Kidney epithelial cell (primary cell): ENCODE results near the gene ESPNL. TPM values are rescaled to one million over a fixed set of nuclear protein-coding genes. Genes with fewer than 3 reads are reported as not detected.
"Not testable (repeated sequence)": the region's sequence is repeated elsewhere in the genome, so short reads cannot be mapped to it uniquely, and the experiment has no call there.

Source experiments
- DNase-seq: peaks from one replicate; pipeline ENCODE4 v3.0.0-alpha.2; 2010; ENCODE audit warnings: low read depth
- H3K27me3 ChIP-seq: 2 replicates; pipeline ENCODE4 v1.6.0; 2011; ENCODE audit warnings: low read length; ENCODE audit not compliant: control insufficient read depth, insufficient read depth
- H3K36me3 ChIP-seq: 2 replicates; pipeline ENCODE4 v1.5.1; 2011; ENCODE audit warnings: low read length; ENCODE audit not compliant: control insufficient read depth, insufficient read depth
- H3K4me3 ChIP-seq: 2 replicates; pipeline ENCODE4 v1.5.1; 2011; ENCODE audit warnings: low read depth, mild to moderate bottlenecking, control low read depth, low read length
- total RNA-seq: library from RNA; depleted of rRNA; stranded (reverse); fragments of >200 nt; gene quantifications from 2 replicates; pipeline ENCODE4 v1.2.3, GENCODE V29; 2015
- TF ChIP-seq, protein P1 (sequence below): IDR thresholded peaks from 2 replicates; pipeline ENCODE4 v1.5.1; 2011; ENCODE audit warnings: mild to moderate bottlenecking, moderate library complexity, low read length, control low read depth, inconsistent platforms; ENCODE audit not compliant: insufficient read depth, poor library complexity, severe bottlenecking

Gene ESPNL
- total RNA-seq, 1 donor from 2014 or later, result 3.8 TPM

GRCh38 chr2:238066218-238066617 lies 33.9 kb upstream of the ESPNL start:
- DNase-seq, result no peak
- H3K27me3 ChIP-seq, result no peaks in the 10 kb centered on the region
- TF ChIP-seq, protein P1, sequence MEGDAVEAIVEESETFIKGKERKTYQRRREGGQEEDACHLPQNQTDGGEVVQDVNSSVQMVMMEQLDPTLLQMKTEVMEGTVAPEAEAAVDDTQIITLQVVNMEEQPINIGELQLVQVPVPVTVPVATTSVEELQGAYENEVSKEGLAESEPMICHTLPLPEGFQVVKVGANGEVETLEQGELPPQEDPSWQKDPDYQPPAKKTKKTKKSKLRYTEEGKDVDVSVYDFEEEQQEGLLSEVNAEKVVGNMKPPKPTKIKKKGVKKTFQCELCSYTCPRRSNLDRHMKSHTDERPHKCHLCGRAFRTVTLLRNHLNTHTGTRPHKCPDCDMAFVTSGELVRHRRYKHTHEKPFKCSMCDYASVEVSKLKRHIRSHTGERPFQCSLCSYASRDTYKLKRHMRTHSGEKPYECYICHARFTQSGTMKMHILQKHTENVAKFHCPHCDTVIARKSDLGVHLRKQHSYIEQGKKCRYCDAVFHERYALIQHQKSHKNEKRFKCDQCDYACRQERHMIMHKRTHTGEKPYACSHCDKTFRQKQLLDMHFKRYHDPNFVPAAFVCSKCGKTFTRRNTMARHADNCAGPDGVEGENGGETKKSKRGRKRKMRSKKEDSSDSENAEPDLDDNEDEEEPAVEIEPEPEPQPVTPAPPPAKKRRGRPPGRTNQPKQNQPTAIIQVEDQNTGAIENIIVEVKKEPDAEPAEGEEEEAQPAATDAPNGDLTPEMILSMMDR, result no peak
- H3K36me3 ChIP-seq, result no peaks in the 10 kb centered on the region
- H3K4me3 ChIP-seq, result no peak overlapping the region

GRCh38 chr2:238066718-238067117 lies 33.4 kb upstream of the ESPNL start:
- not testable (repeated sequence) for H3K27me3 ChIP-seq, DNase-seq, H3K36me3 ChIP-seq, H3K4me3 ChIP-seq

- Histone ChIP-seq H3K27me3 (no peaks in the 10 kb centered on the region), H3K36me3 (no peaks in the 10 kb centered on the region), H3K4me3 (no peak overlapping the region)
- DNase-seq, result no peak
- TF ChIP-seq, protein P1, result no peak
Observed at GRCh38 chr2:238067939-238068338, 32.2 kb upstream of the ESPNL start.

GRCh38 chr2:238069021-238069709 lies 31.0 kb upstream of the ESPNL start:
- TF ChIP-seq, protein P1, result no peak
- H3K4me3 ChIP-seq, result no peak overlapping the region
- H3K36me3 ChIP-seq, result no peaks in the 10 kb centered on the region
- no peak for DNase-seq
- no peaks in the 10 kb centered on the region for H3K27me3 ChIP-seq

GRCh38 chr2:238069877-238070276 lies 30.3 kb upstream of the ESPNL start:
- no peaks in the 10 kb centered on the region for H3K27me3 ChIP-seq
- TF ChIP-seq, protein P1, result no peak
- no peaks in the 10 kb centered on the region for H3K36me3 ChIP-seq
- no peak for DNase-seq
- no peak overlapping the region for H3K4me3 ChIP-seq

- Histone ChIP-seq H3K4me3 (no peak overlapping the region), H3K27me3 (no peaks in the 10 kb centered on the region), H3K36me3 (no peaks in the 10 kb centered on the region)
- TF ChIP-seq, protein P1, result no peak
- DNase-seq, result no peak
Observed at GRCh38 chr2:238075397-238075796, 24.7 kb upstream of the ESPNL start.
